H9 (cell line): ENCODE results near the gene RPN1. TPM values are rescaled to one million over a fixed set of nuclear protein-coding genes. Genes with fewer than 3 reads are reported as not detected.

Experiments
- DNase-seq: peaks from one replicate; pipeline ENCODE4 v3.0.0-alpha.2; 2017
- H2AFZ ChIP-seq: one replicate; pipeline ENCODE4 v1.6.1; 2013; ENCODE audit warnings: mild to moderate bottlenecking, low read length, control low read depth, moderate library complexity
- H2AK5ac ChIP-seq: 2 replicates; pipeline ENCODE4 v1.6.1; 2013; ENCODE audit warnings: low read length, control low read depth, mixed read lengths; ENCODE audit not compliant: insufficient read length
- H2BK120ac ChIP-seq: one replicate; pipeline ENCODE4 v1.6.1; 2013; ENCODE audit warnings: low read depth, mild to moderate bottlenecking, low read length, control low read depth, inconsistent platforms; ENCODE audit not compliant: poor library complexity, severe bottlenecking
- H2BK12ac ChIP-seq: 2 replicates; pipeline ENCODE4 v1.6.1; 2013; ENCODE audit warnings: low read length, control low read depth, mixed read lengths, low read depth; ENCODE audit not compliant: insufficient read length
- H2BK15ac ChIP-seq: 2 replicates; pipeline ENCODE4 v1.6.1; 2013; ENCODE audit warnings: low read depth, low read length, control low read depth
- H2BK20ac ChIP-seq: one replicate; pipeline ENCODE4 v1.6.1; 2013; ENCODE audit warnings: low read depth, mild to moderate bottlenecking, low read length, control low read depth, inconsistent platforms; ENCODE audit not compliant: poor library complexity, severe bottlenecking
- H2BK5ac ChIP-seq: 2 replicates; pipeline ENCODE4 v1.6.1; 2013; ENCODE audit warnings: low read length, control low read depth, mixed read lengths; ENCODE audit not compliant: insufficient read length
- H3K14ac ChIP-seq: 2 replicates; pipeline ENCODE4 v1.6.1; 2013; ENCODE audit warnings: low read length, control low read depth; ENCODE audit not compliant: insufficient read depth
- H3K18ac ChIP-seq: 2 replicates; pipeline ENCODE4 v1.6.1; 2013; ENCODE audit warnings: low read depth, mild to moderate bottlenecking, mixed read lengths, low read length, control low read depth; ENCODE audit not compliant: insufficient read length
- H3K23ac ChIP-seq: 2 replicates; pipeline ENCODE4 v1.6.1; 2013; ENCODE audit warnings: low read length, control low read depth, mixed read lengths, low read depth; ENCODE audit not compliant: insufficient read length
- H3K23me2 ChIP-seq: 2 replicates; pipeline ENCODE4 v1.6.1; 2013; ENCODE audit warnings: low read depth, mild to moderate bottlenecking, mixed read lengths, low read length, control low read depth; ENCODE audit not compliant: insufficient read length, poor library complexity, severe bottlenecking
- H3K27ac ChIP-seq: 2 replicates; pipeline ENCODE4 v1.5.1; 2013; ENCODE audit warnings: low read length, control low read depth, mixed read lengths, low read depth; ENCODE audit not compliant: insufficient read length
- H3K27me3 ChIP-seq: 2 replicates; pipeline ENCODE4 v1.6.1; 2013; ENCODE audit warnings: low read length, control low read depth, inconsistent platforms; ENCODE audit not compliant: insufficient read depth
- H3K4ac ChIP-seq: 2 replicates; pipeline ENCODE4 v1.6.1; 2013; ENCODE audit warnings: low read depth, mild to moderate bottlenecking, control low read depth, inconsistent platforms, low read length, moderate library complexity
- H3K4me1 ChIP-seq: 2 replicates; pipeline ENCODE4 v1.6.1; 2013; ENCODE audit warnings: low read length, control low read depth, inconsistent platforms; ENCODE audit not compliant: insufficient read depth
- H3K4me2 ChIP-seq: 2 replicates; pipeline ENCODE4 v1.6.1; 2013; ENCODE audit warnings: low read length, control low read depth, mixed read lengths; ENCODE audit not compliant: insufficient read length, insufficient read depth
- H3K56ac ChIP-seq: 2 replicates; pipeline ENCODE4 v1.6.1; 2013; ENCODE audit warnings: low read depth, mild to moderate bottlenecking, mixed read lengths, low read length, control low read depth; ENCODE audit not compliant: insufficient read length
- H3K79me1 ChIP-seq: 2 replicates; pipeline ENCODE4 v1.6.1; 2013; ENCODE audit warnings: low read depth, mild to moderate bottlenecking, moderate library complexity, low read length, control low read depth, inconsistent platforms; ENCODE audit not compliant: insufficient read depth, poor library complexity, severe bottlenecking
- H3K79me2 ChIP-seq: 2 replicates; pipeline ENCODE4 v1.6.1; 2013; ENCODE audit warnings: low read length, control low read depth, inconsistent platforms; ENCODE audit not compliant: insufficient read depth
- H3K9ac ChIP-seq: 2 replicates; pipeline ENCODE4 v1.6.1; 2013; ENCODE audit warnings: low read length, control low read depth, mixed read lengths; ENCODE audit not compliant: insufficient read length; ENCODE audit errors: extremely low read depth
- H3K9me3 ChIP-seq: one replicate; pipeline ENCODE4 v1.6.1; 2013; ENCODE audit warnings: low read depth, low read length, inconsistent platforms; ENCODE audit not compliant: control insufficient read depth
- H3T11ph ChIP-seq: one replicate; pipeline ENCODE4 v1.6.1; 2013; ENCODE audit warnings: mild to moderate bottlenecking, low read length, control low read depth, inconsistent platforms
- H4K20me1 ChIP-seq: one replicate; pipeline ENCODE4 v1.6.1; 2013; ENCODE audit not compliant: control insufficient read depth, insufficient read length, insufficient read depth
- H4K5ac ChIP-seq: 2 replicates; pipeline ENCODE4 v1.6.1; 2013; ENCODE audit warnings: low read depth, mild to moderate bottlenecking, mixed read lengths, low read length, control low read depth; ENCODE audit not compliant: insufficient read length
- H4K8ac ChIP-seq: replicated peaks from 2 replicates; pipeline ENCODE4 v1.6.1; 2013; ENCODE audit warnings: low read length, control low read depth, mixed read lengths, low read depth; ENCODE audit not compliant: insufficient read length
- H4K91ac ChIP-seq: 2 replicates; pipeline ENCODE4 v1.6.1; 2013; ENCODE audit warnings: low read depth, mild to moderate bottlenecking, moderate library complexity, mixed read lengths, low read length, control low read depth; ENCODE audit not compliant: insufficient read length
- H3K27ac Mint-ChIP-seq, 3 experiments: 2 replicates in 2 of 3; 3 replicates in 1 of 3; pipeline ENCODE4 v1.8.0; 2020 to 2021; ENCODE audit warnings: mixed read lengths in 3 of 3, mild to moderate bottlenecking in 1 of 3, moderate library complexity in 1 of 3
- H3K27me3 Mint-ChIP-seq: 2 replicates; pipeline ENCODE4 v1.8.0; 2021; ENCODE audit warnings: low read depth, mild to moderate bottlenecking, moderate library complexity, mixed read lengths
- H3K36me3 Mint-ChIP-seq, 3 experiments: 2 replicates in 2 of 3; 3 replicates in 1 of 3; pipeline ENCODE4 v1.8.0; 2020 to 2021; ENCODE audit warnings: low read depth in 3 of 3, mixed read lengths in 3 of 3; ENCODE audit not compliant: insufficient read depth in 1 of 3
- H3K4me1 Mint-ChIP-seq, 2 experiments: 2 replicates each; pipeline ENCODE4 v1.8.0; 2020; ENCODE audit warnings: mixed read lengths in 2 of 2
- H3K4me3 Mint-ChIP-seq, 2 experiments: 2 replicates in 1 of 2; 3 replicates in 1 of 2; pipeline ENCODE4 v1.8.0; 2020 to 2021; ENCODE audit warnings: mild to moderate bottlenecking in 2 of 2, mixed read lengths in 2 of 2, moderate library complexity in 1 of 2
- H3K9me3 Mint-ChIP-seq, 2 experiments: 2 replicates in 1 of 2; 3 replicates in 1 of 2; pipeline ENCODE4 v1.8.0; 2020; ENCODE audit warnings: mild to moderate bottlenecking in 2 of 2, mixed read lengths in 2 of 2, moderate library complexity in 1 of 2
- CTCF ChIP-seq: fragments of 200-600 bp; sonication (generic); conservative IDR thresholded peaks from 3 replicates; pipeline ENCODE4 v1.8.0; 2021; ENCODE audit warnings: antibody characterized with exemption, mild to moderate bottlenecking
- WGBS: extraction: QIAGEN DNeasy Blood & Tissue Kit; methylation state at CpG from one replicate; pipeline ENCODE4 v1.1.7; 2013; ENCODE audit warnings: missing lambda C conversion rate, low lambda C conversion rate, mixed read lengths; ENCODE audit not compliant: insufficient read length; ENCODE audit errors: extremely low coverage; 5-methylcytosine and 5-hydroxymethylcytosine counted together
- total RNA-seq: library from RNA; stranded (reverse); gene quantifications from 2 replicates; pipeline ENCODE4 v1.2.1, GENCODE V29; 2021

RPN1 gene
- total RNA-seq, 1 experiment from 2014 or later, result 174 TPM

GRCh38 chr3:128605091-128606046 lies 45.2 kb downstream of the RPN1 start:
- no peaks in the 10 kb centered on the region; the same call in 1 of the 2 replicates for H3K27me3 ChIP-seq
- H3K23ac ChIP-seq, result no peak overlapping the region
- peaks cover 0 to 2% (median 0%) of the 10 kb centered on the region in 3 experiments; a peak in 1 of 7 replicates for H3K36me3 Mint-ChIP-seq
- no peaks in the 10 kb centered on the region for H4K20me1 ChIP-seq
- H3K18ac ChIP-seq, result no peak overlapping the region
- no peak overlapping the region for H3K4me2 ChIP-seq
- no peak overlapping the region for H3K14ac ChIP-seq
- H4K8ac ChIP-seq, result no peak overlapping the region
- H2BK120ac ChIP-seq, result no peak overlapping the region
- H2BK15ac ChIP-seq, result no peak overlapping the region
- H3K4me1 Mint-ChIP-seq, result no peaks in the 10 kb centered on the region
- no peak overlapping the region for H3K56ac ChIP-seq
- H2AFZ ChIP-seq, result no peak overlapping the region
- TF ChIP-seq CTCF, result no peak
- no peaks in the 10 kb centered on the region for H3K9me3 Mint-ChIP-seq
- no peak overlapping the region for H4K5ac ChIP-seq
- no peak for DNase-seq
- no peak overlapping the region for H2BK12ac ChIP-seq
- no peak overlapping the region for H4K91ac ChIP-seq
- no peak overlapping the region for H3K27ac ChIP-seq
- no peak overlapping the region for H3K4ac ChIP-seq
- no peak overlapping the region for H3T11ph ChIP-seq
- H3K4me3 Mint-ChIP-seq, result no peak overlapping the region
- no CpG with 5 or more reads among the region's 11 CpGs for WGBS
- H2AK5ac ChIP-seq, result no peak overlapping the region
- H3K9ac ChIP-seq, result no peak overlapping the region
- H2BK5ac ChIP-seq, result no peak overlapping the region
- H3K9me3 ChIP-seq, result no peaks in the 10 kb centered on the region
- H3K79me1 ChIP-seq, result no peaks in the 10 kb centered on the region
- H3K4me1 ChIP-seq, result no peaks in the 10 kb centered on the region
- no peak overlapping the region for H3K27ac Mint-ChIP-seq
- H2BK20ac ChIP-seq, result no peak overlapping the region
- no peaks in the 10 kb centered on the region for H3K79me2 ChIP-seq
- peaks cover 5% of the 10 kb centered on the region for H3K27me3 Mint-ChIP-seq
- peaks cover 7% of the 10 kb centered on the region for H3K23me2 ChIP-seq
